GM21529 (cell line): ENCODE data around the gene ZBED2.
A peak's percentile ranks its signal among the peaks of the same experiment; 100 is the strongest.
"Not testable (repeated sequence)": the region's sequence is repeated elsewhere in the genome, so short reads cannot be mapped to it uniquely, and the experiment has no call there.

Experiments
- ATAC-seq: cut with Tn5 transposase; IDR thresholded peaks from one replicate; pipeline ENCODE4 v1.9.1; 2021; ENCODE audit not compliant: unreplicated experiment

ZBED2 gene

DNA sequence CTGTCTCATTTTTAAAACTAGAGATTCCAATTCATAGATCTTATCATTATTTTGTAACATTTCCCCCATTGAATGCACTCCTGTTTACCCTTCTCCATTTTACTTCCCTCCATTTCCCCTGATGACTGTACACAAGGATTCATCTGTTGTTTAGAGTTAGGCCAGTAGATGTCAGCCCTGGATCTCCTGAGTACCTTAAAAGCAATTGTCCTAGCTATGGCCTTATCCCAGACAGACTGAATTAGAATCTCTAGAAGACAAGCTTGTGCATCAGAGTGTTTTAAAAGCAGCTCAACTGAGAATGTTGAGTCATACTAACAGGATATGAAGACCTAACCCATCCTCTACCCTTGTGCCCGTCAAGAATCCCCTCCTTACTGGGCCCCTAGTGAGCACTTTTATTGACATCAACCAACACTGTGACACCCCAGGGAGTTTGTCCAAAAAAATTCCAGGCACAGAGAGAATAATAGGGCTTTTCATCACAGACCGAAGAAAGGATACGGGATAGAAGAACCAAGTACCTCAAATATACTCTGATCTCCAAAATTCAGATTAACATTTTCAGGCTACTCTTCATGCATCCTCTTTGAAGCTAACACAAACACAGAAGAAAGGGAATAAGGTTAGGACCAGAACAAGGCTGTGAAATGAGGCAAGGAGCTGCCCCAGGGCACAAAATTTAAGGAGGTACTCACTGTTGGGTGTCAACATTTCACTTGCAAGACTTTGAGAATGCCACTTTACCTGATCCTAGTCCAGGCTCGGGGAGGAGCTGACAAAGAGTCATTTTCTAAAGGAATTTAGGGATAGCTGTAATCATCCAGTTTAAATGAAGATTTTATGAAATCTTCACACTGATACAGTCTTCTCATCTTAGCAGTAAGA is 17.1 kb downstream of the ZBED2 start:
- ATAC-seq = peak; percentile 95

- no peak for ATAC-seq
Observed at GRCh38 chr3:111577113-111577512, 18.0 kb downstream of the ZBED2 start.

DNA sequence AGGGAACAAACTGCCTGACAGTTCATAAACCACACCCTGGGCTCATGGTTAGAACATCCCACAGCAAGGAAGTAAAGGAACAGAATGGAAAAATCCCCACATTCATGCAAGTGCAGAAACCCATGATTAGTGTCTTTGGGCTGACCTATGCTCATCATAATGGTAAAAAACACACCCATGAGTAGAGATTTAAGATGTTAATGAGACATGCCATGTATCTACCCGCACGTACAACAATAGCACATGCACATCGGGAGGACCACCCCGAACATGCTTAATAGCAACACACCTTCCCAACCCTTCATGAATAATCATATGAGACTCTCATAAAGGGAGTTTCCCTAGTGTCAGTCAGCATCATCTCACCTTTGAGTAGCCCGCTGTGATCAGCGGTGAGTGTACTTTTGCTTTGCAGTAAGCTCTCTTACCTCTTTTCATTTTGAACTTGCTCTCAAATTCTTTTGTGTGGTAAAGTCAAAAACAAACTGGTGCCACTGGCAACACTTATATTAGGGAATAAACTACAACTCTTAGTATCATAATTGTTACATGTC is 23.2 kb downstream of the ZBED2 start:
- ATAC-seq = no peak

- no peak for ATAC-seq
Observed at GRCh38 chr3:111571282-111571681, 23.9 kb downstream of the ZBED2 start.

DNA sequence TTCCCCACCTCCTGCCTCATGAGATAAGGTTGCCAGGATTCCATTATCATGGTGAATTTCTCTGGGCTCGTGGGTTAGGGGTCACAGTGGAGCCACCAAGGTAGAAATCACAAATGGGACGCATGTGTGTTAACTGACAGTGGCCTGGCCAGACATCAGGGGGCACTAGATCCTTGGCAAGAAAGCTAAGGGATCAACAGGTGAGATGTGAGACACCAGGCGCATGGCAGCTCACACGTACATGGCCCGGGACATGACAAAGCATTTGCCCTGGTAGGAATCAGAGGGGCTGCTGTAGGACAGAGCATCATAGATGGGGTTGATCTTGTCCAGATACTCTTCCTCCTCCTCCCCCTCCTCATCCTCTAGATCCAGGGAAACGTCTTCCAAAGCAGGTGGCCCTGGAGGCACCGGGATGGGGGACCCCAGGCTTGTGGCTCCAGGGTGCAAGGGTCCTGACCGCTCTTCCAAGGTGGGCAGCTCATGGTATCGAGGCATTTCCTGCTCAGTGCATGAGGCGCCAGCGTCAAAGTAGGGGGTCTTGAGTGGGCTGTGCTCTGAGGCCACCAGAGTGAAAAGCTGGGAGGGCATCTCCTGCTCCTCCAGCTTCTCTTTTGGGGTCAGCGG is 24.6 kb downstream of the ZBED2 start:
- no peak for ATAC-seq

- ATAC-seq = no peak
Observed at GRCh38 chr3:111568911-111569310, 26.2 kb downstream of the ZBED2 start.

GRCh38 chr3:111568355-111568754 is 26.8 kb downstream of the ZBED2 start:
- no peak for ATAC-seq

DNA sequence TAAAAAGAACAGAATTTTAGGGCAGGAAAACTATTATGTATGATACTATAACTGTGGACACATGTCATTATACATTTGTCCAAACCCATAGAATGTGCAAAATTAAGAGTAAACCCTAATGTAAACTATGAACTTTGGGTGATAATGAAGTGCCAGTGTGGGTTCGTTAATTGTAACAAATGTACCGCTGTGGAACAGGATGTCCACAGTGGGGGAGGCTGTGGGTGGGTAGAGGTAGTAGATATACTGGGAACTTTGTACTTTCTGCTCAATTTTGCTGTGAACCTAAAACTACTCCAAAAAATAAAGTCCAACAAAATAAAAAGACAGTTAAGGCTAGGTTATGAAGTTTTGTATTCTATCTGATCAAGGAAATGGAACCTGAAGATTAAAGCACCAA is 28.3 kb downstream of the ZBED2 start:
- no peak for ATAC-seq

DNA sequence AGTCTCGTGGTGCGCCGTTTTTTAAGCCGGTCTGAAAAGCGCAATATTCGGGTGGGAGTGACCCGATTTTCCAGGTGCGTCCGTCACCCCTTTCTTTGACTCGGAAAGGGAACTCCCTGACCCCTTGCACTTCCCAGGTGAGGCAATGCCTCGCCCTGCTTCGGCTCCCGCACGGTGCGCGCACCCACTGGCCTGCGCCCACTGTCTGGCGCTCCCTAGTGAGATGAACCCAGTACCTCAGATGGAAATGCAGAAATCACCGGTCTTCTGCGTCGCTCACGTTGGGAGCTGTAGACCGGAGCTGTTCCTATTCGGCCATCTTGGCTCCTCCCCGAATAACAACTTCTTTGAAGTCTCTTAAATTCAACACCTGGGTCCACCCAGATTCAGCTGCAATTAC is 33.2 kb downstream of the ZBED2 start:
- ATAC-seq = not testable (repeated sequence)

GRCh38 chr3:111548756-111549155 is 46.4 kb downstream of the ZBED2 start:
- ATAC-seq = no peak

- ATAC-seq = peak; percentile 78
Observed at GRCh38 chr3:111548092-111548491, 47.1 kb downstream of the ZBED2 start.

DNA sequence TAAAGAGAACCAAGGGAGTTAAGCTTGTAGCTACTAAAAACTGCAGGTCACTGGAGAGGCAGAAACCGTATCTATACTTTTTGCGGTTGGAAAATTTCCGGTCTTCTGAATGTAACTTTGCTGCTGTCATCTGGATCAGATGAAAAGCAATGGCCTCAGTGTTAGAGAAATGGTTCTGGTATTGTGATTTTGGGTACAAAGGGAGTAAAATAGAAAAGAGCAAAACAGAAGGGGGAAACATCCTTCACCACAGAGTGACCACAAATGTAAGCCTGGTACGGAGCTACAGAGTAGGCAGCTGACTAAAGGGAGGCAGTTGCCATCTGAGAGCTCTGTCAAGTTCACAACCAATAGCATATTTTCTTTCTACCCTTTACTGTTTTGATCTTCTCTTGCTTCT is 47.5 kb downstream of the ZBED2 start:
- peak; percentile 81 for ATAC-seq

- no peak for ATAC-seq
Observed at GRCh38 chr3:111545349-111545748, 49.8 kb downstream of the ZBED2 start.
